HepG2 (cell line): Measurements from ENCODE around the gene NDUFS7.

Source experiments
- MLX ChIP-seq: IDR thresholded peaks from 2 replicates; pipeline ENCODE4 v1.6.1; 2016
- MTF1 ChIP-seq: sonication (generic); formaldehyde crosslinking; IDR thresholded peaks from 2 replicates; pipeline ENCODE4 v1.5.0; 2020; ENCODE audit warnings: missing genetic modification reagents
- NR2F2 ChIP-seq: IDR thresholded peaks from 2 replicates; pipeline ENCODE4 v1.6.1; 2012; ENCODE audit warnings: low read depth, inconsistent platforms, borderline replicate concordance
- POLR2G ChIP-seq: fragments of 200-400 bp; formaldehyde crosslinking; IDR thresholded peaks from 2 replicates; pipeline ENCODE4 v1.6.1; 2018; ENCODE audit warnings: mild to moderate bottlenecking, low read depth, low read length, moderate library complexity
- RXRA ChIP-seq: sonication (generic); formaldehyde crosslinking; IDR thresholded peaks from 2 replicates; pipeline ENCODE4 v1.5.1; 2020; ENCODE audit warnings: missing genetic modification reagents
- SMAD1 ChIP-seq: sonication (generic); formaldehyde crosslinking; IDR thresholded peaks from 2 replicates; pipeline ENCODE4 v1.4.0; 2020; ENCODE audit warnings: missing genetic modification reagents, low read depth, mild to moderate bottlenecking, borderline replicate concordance
- SMYD3 ChIP-seq: sonication (generic); formaldehyde crosslinking; IDR thresholded peaks from 2 replicates; pipeline ENCODE4 v1.8.1; 2023; ENCODE audit warnings: mild to moderate bottlenecking, missing genetic modification reagents
- SYNCRIP ChIP-seq: fragments of 200-400 bp; formaldehyde crosslinking; IDR thresholded peaks from 2 replicates; pipeline ENCODE4 v1.6.1; 2018; ENCODE audit warnings: mild to moderate bottlenecking, low read depth, low read length; ENCODE audit not compliant: insufficient read depth
- ZBTB49 ChIP-seq: sonication (generic); formaldehyde crosslinking; IDR thresholded peaks from 2 replicates; pipeline ENCODE4 v1.4.0; 2020; ENCODE audit warnings: missing genetic modification reagents, borderline replicate concordance
- ZNF230 ChIP-seq: sonication (generic); formaldehyde crosslinking; IDR thresholded peaks from 2 replicates; pipeline ENCODE4 v1.4.0; 2020; ENCODE audit warnings: mild to moderate bottlenecking, missing genetic modification reagents
- ZNF296 ChIP-seq: sonication (generic); formaldehyde crosslinking; conservative IDR thresholded peaks from 2 replicates; pipeline ENCODE4 v1.5.0; 2020; ENCODE audit warnings: mild to moderate bottlenecking, missing genetic modification reagents

- TF ChIP-seq ZBTB49 (CRISPR knock-in tag): no peak
- no peak for TF ChIP-seq MTF1 (CRISPR knock-in tag)
- TF ChIP-seq SYNCRIP: no peak
- no peak for TF ChIP-seq ZNF230 (CRISPR knock-in tag)
- no peak for TF ChIP-seq ZNF296
- no peak for TF ChIP-seq RXRA (CRISPR knock-in tag)
- no peak for TF ChIP-seq POLR2G
- no peak for TF ChIP-seq SMAD1 (CRISPR knock-in tag)
- no peak for TF ChIP-seq SMYD3 (CRISPR knock-in tag)
- no peak for TF ChIP-seq NR2F2
- TF ChIP-seq MLX (CRISPR knock-in tag): no peak
Measured at GRCh38 chr19:1402411-1403070, 18.8 kb downstream of the NDUFS7 start.
